Adipose tissue (tissue), 3 donors: ENCODE measurements around the gene BTBD9. TPM values are rescaled to one million over a fixed set of nuclear protein-coding genes. Genes with fewer than 3 reads are reported as not detected.

Experiments used
- H3K27ac ChIP-seq: one replicate; pipeline ENCODE4 v1.5.1; 2013; ENCODE audit warnings: low read depth, low read length
- WGBS, 3 donors: extraction: QIAGEN DNeasy Blood & Tissue Kit; methylation state at CpG; one replicate each; pipeline ENCODE4 v1.1.7; 2013; 5-methylcytosine and 5-hydroxymethylcytosine counted together
- polyA plus RNA-seq, 3 donors: library from polyadenylated mRNA; stranded (reverse); fragments of 200-250 nt; gene quantifications; one replicate each; pipeline ENCODE4 v1.2.3, GENCODE V29; 2013
- donor health status: healthy with polysubstance abuse.
- donor health status: Bipolar disorder and iron deficiency.
- donor health status: healthy.

The BTBD9 gene
- polyA plus RNA-seq, 3 donors: 2.4 to 2.5 (median 2.4) TPM

- no peak overlapping the region for H3K27ac ChIP-seq
- WGBS, 3 donors: 88 to 96% (median 96%) methylated on average over 1 of the region's 1 CpG
These were observed 112.4 kb downstream of the BTBD9 start for GRCh38 chr6:38527371-38527770.

GRCh38 chr6:38525888-38526287, 113.8 kb downstream of the BTBD9 start:
- no peak overlapping the region for H3K27ac ChIP-seq
- WGBS, 3 donors: 98 to 100% (median 100%) methylated on average over 2 of the region's 2 CpGs

- no peak overlapping the region for H3K27ac ChIP-seq
- 91 to 98% (median 94%) methylated on average over 3 of the region's 3 CpGs for WGBS, 3 donors
These were observed 115.1 kb downstream of the BTBD9 start for GRCh38 chr6:38524436-38525145.

- 35 to 62% (median 53%) methylated on average over 2 of the region's 2 CpGs for WGBS, 3 donors
- no peak overlapping the region for H3K27ac ChIP-seq
These were observed 117.4 kb downstream of the BTBD9 start for GRCh38 chr6:38522322-38522721.

GRCh38 chr6:38518511-38519304, 121.0 kb downstream of the BTBD9 start:
- H3K27ac ChIP-seq: no peak overlapping the region

GRCh38 chr6:38517005-38517404, 122.7 kb downstream of the BTBD9 start:
- no peak overlapping the region for H3K27ac ChIP-seq

- H3K27ac ChIP-seq: no peak overlapping the region
These were observed 125.3 kb downstream of the BTBD9 start for GRCh38 chr6:38514399-38514798.

GRCh38 chr6:38512211-38512610, 127.5 kb downstream of the BTBD9 start:
- no peak overlapping the region for H3K27ac ChIP-seq
- 95 to 97% (median 95%) methylated on average over 5 of the region's 5 CpGs for WGBS, 3 donors

- 90 to 100% (median 98%) methylated on average over 1 of the region's 1 CpG for WGBS, 3 donors
- no peak overlapping the region for H3K27ac ChIP-seq
These were observed 129.5 kb downstream of the BTBD9 start for GRCh38 chr6:38510205-38510604.

GRCh38 chr6:38509713-38510112, 130.0 kb downstream of the BTBD9 start:
- 94 to 100% (median 97%) methylated on average over 1 of the region's 1 CpG for WGBS, 3 donors
- no peak overlapping the region for H3K27ac ChIP-seq

- H3K27ac ChIP-seq: no peak overlapping the region
These were observed 130.8 kb downstream of the BTBD9 start for GRCh38 chr6:38508894-38509293.

GRCh38 chr6:38508286-38508685, 131.4 kb downstream of the BTBD9 start:
- WGBS, 3 donors: 62 to 87% (median 78%) methylated on average over 2 of the region's 2 CpGs
- H3K27ac ChIP-seq: no peak overlapping the region

GRCh38 chr6:38507173-38507572, 132.6 kb downstream of the BTBD9 start:
- no peak overlapping the region for H3K27ac ChIP-seq

- H3K27ac ChIP-seq: no peak overlapping the region
- 80 to 99% (median 82%) methylated on average over 4 to 5 of the region's 5 CpGs for WGBS, 3 donors
These were observed 133.9 kb downstream of the BTBD9 start for GRCh38 chr6:38505826-38506225.

- WGBS, 3 donors: 91 to 97% (median 92%) methylated on average over 3 of the region's 3 CpGs
- H3K27ac ChIP-seq: no peak overlapping the region
These were observed 134.7 kb downstream of the BTBD9 start for GRCh38 chr6:38504996-38505395.

- 81 to 90% (median 84%) methylated on average over 6 of the region's 6 CpGs for WGBS, 3 donors
- no peak overlapping the region for H3K27ac ChIP-seq
These were observed 135.6 kb downstream of the BTBD9 start for GRCh38 chr6:38503960-38504682.

- no peak overlapping the region for H3K27ac ChIP-seq
- WGBS, 3 donors: 91 to 93% (median 92%) methylated on average over 5 of the region's 5 CpGs
These were observed 136.5 kb downstream of the BTBD9 start for GRCh38 chr6:38503032-38503773.

- H3K27ac ChIP-seq: no peak overlapping the region
- WGBS, 3 donors: 89 to 92% (median 91%) methylated on average over 4 of the region's 4 CpGs
These were observed 137.3 kb downstream of the BTBD9 start for GRCh38 chr6:38502423-38502822.

GRCh38 chr6:38501931-38502330, 137.8 kb downstream of the BTBD9 start:
- no peak overlapping the region for H3K27ac ChIP-seq
- WGBS, 3 donors: 44 to 97% (median 97%) methylated on average over 1 of the region's 1 CpG
